ENCODE data around the gene TMEM203.

DNA sequence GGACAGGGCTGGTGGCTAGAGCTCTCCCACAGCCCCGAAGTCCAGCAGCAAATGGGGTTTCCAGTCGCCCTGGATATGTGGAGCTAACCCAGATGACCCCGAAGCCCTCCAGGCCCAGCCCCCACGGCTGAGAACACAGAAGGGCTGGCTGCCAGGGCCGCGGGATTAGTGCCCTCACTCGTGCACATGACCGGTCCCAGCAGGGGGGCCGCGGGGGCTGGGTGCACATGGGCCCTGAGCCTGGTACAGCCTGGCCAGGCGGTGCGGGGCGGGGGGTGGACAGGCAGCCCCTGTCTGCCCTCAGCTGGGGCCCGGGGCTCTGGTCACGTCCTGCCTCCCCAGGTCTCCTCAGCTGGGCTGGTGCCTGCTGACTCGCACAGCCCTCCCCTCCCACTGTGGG, 11.1 kb downstream of the TMEM203 start:
- no peak for TF ChIP-seq POLR2A (IDR thresholded peaks at IDR 0.05)
- TF ChIP-seq CTCF (IDR thresholded peaks at IDR 0.05) = no peak
- no peak for TF ChIP-seq EP300 (IDR thresholded peaks at IDR 0.05)

Data from ovary (tissue), 3 donors.